GM19099 (cell line): ENCODE measurements around the gene F5.

Experiments used
- POLR2A ChIP-seq: IDR thresholded peaks from 3 replicates; pipeline ENCODE4 v1.6.1; 2011; ENCODE audit warnings: low read depth; ENCODE audit not compliant: insufficient read length; ENCODE audit errors: extremely low read depth

F5 gene

GRCh38 chr1:169508432-169509338 is 77.6 kb downstream of the F5 start:
- TF ChIP-seq POLR2A, result no peak

GRCh38 chr1:169507413-169507812 is 78.9 kb downstream of the F5 start:
- no peak for TF ChIP-seq POLR2A

GRCh38 chr1:169499807-169500206 is 86.5 kb downstream of the F5 start:
- no peak for TF ChIP-seq POLR2A

GRCh38 chr1:169497317-169497716 is 89.0 kb downstream of the F5 start:
- TF ChIP-seq POLR2A, result no peak

GRCh38 chr1:169495916-169496315 is 90.4 kb downstream of the F5 start:
- no peak for TF ChIP-seq POLR2A

- TF ChIP-seq POLR2A, result no peak
Observed at GRCh38 chr1:169495046-169495775, 91.1 kb downstream of the F5 start.

GRCh38 chr1:169494343-169494742 is 91.9 kb downstream of the F5 start:
- TF ChIP-seq POLR2A, result no peak

- no peak for TF ChIP-seq POLR2A
Observed at GRCh38 chr1:169493251-169493650, 93.0 kb downstream of the F5 start.

- no peak for TF ChIP-seq POLR2A
Observed at GRCh38 chr1:169491845-169492281, 94.4 kb downstream of the F5 start.

GRCh38 chr1:169488157-169488556 is 98.1 kb downstream of the F5 start:
- TF ChIP-seq POLR2A, result no peak

- no peak for TF ChIP-seq POLR2A
Observed at GRCh38 chr1:169487561-169487960, 98.7 kb downstream of the F5 start.

- no peak for TF ChIP-seq POLR2A
Observed at GRCh38 chr1:169487133-169487532, 99.1 kb downstream of the F5 start.

GRCh38 chr1:169486281-169487051 is 99.8 kb downstream of the F5 start:
- TF ChIP-seq POLR2A, result no peak

- TF ChIP-seq POLR2A, result peak; percentile 88
Observed at GRCh38 chr1:169485431-169486280, 100.6 kb downstream of the F5 start, which contains the start of gene SLC19A2. TSS of gene SLC19A2 (minus strand) at chr1:169485944. CDS start at chr1:169485766, 178 bp downstream.
